GM13977 (cell line): ENCODE data around the gene MED10.

Source experiments
- DNase-seq: peaks from one replicate; pipeline ENCODE4 v3.0.0; 2012; ENCODE audit warnings: low spot score
- in situ Hi-C: fragments of 300-500 bp; cut with MboI; formaldehyde crosslinking; loops from one replicate; pipeline ENCODE4 v1.12.0; 2022; ENCODE audit warnings: low sequenced_read_pairs, low pct_unique_long_range_greater_than_20kb, mixed read lengths, inconsistent platforms; ENCODE audit not compliant: unreplicated experiment
- TF ChIP-seq, protein P1 (sequence below): IDR thresholded peaks from 2 replicates; pipeline ENCODE4 v1.5.1; 2012; ENCODE audit warnings: mild to moderate bottlenecking, control low read depth; ENCODE audit not compliant: insufficient read depth; ENCODE audit errors: extremely low read depth, missing control alignments

The MED10 gene

DNA sequence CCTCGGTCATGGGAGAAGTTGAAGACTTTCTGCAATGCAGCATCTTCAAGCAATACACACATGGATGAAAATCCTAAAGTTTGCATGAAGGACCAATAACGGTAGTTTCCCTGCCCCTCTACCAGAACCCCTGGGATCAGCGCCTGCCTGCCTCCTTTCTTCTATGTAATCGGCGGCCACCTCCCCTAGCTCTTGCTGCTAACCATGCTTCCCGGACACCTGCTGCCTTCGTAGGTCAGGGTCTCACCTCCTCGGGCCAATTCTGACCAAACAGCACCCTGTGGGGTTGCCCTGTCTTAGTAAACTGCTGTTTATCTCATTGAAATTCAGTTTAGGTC is 388 bp upstream of the MED10 start:
- DNase-seq: no peak
- TF ChIP-seq, protein P1, sequence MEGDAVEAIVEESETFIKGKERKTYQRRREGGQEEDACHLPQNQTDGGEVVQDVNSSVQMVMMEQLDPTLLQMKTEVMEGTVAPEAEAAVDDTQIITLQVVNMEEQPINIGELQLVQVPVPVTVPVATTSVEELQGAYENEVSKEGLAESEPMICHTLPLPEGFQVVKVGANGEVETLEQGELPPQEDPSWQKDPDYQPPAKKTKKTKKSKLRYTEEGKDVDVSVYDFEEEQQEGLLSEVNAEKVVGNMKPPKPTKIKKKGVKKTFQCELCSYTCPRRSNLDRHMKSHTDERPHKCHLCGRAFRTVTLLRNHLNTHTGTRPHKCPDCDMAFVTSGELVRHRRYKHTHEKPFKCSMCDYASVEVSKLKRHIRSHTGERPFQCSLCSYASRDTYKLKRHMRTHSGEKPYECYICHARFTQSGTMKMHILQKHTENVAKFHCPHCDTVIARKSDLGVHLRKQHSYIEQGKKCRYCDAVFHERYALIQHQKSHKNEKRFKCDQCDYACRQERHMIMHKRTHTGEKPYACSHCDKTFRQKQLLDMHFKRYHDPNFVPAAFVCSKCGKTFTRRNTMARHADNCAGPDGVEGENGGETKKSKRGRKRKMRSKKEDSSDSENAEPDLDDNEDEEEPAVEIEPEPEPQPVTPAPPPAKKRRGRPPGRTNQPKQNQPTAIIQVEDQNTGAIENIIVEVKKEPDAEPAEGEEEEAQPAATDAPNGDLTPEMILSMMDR: no peak
- in situ Hi-C loops: no loop called here

DNA sequence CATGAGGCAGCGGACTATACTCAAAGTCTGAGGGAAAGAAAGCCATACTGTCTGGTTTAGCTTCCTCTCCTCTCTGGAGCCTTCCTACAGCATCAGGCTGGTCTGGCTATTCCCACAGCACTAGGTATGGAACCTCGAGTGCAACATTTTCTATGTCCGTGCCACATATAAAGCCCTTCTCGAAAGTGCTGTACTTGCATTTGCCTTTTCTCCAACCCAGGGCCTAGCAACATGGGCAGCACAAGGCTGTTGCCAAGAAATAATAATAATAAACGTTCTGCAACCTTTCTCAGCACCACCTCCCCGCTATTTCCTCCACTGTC is 804 bp downstream of the MED10 start:
- no peak for DNase-seq
- in situ Hi-C loops: no loop called here
- TF ChIP-seq, protein P1: no peak

DNA sequence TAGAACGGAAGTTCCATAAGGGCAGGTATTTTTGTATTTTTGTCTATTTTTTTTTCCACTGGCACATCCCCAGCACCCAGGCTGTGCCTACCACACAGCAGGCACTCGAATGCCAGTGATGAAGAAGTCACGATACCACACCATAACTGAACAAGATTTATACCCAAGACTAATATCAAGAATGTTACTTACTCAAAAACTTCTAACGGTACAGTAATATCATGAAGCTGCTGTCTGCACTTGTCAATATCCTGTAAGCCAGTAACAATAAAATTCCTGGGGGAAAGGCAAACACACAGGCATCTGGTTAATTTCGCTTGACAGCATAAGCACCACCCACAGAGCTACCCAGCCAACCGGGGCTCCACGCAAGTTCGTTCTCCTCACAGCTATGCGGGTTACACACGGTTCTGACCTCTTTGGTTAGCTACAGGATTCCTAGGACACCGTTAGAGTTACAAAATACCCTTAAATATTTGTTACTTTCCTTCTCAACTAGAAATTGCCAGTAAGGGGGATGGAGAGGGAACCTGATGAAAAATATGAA is 1.3 kb downstream of the MED10 start:
- TF ChIP-seq, protein P1: no peak
- no peak for DNase-seq
- in situ Hi-C loops: no loop called here

DNA sequence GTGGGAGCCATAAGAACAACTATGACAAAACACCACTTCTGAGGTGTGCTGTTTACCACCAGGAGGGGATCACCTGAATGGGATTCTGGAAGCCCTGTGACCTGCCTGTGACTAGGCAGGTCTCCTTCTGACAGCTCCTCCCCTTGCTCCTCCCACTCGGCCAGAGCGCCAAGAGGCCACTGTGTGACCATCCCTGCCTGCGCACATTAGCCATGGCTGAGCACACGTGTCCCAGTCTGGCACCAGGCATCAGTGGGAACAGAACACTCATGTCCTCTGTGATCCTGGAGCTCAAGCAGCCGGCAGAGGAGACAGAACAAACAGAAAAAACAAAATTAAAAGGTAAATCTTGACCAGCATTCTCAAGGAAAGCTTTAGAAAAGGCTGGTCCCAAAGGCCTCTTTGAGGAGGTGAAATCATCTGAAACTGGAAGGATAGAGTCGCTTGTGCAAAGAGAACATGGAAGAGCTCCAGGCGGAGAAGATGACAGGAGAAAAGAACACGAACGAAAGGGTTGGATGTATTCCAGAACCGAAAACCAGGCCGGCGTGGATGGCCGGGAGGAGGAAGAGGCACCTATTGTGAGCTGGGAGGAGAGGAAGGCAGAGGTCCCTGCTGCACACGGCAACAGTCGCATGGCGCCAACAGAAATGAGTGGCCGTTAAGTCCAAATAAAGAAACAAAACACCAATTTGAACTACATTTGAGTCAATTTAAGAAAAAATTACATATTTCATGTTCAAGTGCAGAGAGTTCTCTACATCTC is 5.1 kb downstream of the MED10 start:
- DNase-seq: no peak
- TF ChIP-seq, protein P1: no peak
- in situ Hi-C loops: no loop called here

DNA sequence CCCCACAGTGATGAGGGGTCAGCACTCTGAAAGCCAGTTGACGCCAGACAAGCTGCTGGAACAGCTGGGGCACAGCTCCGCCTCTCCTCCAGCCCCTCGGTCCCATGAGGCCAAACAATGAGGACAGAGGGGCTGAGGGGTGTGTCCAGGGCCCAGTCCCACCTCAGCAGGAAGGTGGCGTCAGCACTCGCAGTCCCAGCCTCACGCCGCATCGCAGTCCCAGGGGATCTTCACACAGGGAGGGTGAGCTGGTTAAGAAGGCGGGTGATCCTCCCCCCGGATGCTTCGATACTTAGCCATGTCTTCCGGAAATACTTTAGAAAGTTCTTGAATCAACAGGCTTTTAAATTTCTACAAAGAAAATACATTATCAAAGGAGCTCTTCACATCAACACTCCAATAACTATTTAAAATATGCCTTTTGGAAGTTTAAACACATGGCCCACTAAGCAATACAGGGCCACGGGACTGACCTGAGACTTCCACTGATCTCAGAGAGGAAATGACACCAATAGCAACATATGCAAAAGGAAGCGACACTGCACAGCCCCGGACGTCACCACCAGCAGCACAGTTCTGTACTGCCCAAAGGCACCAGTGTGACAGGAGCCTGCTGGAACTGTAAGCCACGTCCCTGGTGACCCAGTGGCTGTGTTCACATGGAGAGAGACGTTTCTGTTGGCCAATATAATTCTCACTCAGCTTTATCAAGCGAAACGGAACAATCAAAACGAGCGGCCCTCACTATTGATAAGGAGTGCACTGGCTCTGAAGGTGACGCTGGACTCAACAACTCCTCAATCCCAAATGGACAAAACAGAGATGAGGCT is 5.9 kb downstream of the MED10 start:
- TF ChIP-seq, protein P1: no peak
- no peak for DNase-seq
- in situ Hi-C loops: no loop called here

DNA sequence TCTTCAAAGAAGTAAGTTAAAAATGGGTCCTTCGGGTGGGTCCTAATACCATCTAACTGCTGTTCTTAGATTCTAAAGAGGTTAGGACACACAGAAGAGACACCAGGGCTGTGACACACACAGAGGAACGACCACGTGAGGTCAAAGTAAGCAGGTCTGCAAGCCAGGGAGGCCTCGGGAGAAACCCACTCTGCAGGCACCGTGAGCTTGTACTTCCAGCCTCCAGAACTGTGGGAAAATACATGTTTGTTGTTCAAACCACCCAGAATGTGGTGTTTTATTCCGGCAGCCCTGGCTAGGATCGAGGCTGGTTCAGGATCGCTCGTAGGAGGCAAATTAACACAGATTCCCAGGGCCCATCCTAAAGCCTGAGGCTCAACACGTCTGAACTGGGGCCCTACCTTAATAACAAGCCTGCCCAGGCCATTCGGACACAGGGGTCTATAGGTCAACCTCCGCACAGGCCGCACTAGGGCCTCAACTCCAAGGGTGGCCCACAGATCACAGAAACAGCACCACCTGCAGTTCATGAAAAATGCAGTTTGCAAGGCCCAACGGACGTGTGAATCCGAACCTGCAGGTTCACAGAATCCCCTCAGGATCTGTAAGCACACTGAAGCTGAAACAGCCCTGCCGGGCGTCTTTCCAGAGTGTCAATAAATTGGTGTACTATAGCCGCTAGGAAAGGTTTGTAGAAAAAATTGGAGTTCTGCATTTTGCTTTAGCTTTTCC is 7.1 kb downstream of the MED10 start:
- TF ChIP-seq, protein P1: no peak
- no peak for DNase-seq
- in situ Hi-C loops: no loop called here
